Measurements from ENCODE around the gene DIS3L2.
A peak's percentile ranks its signal among the peaks of the same experiment; 100 is the strongest.
"Not testable (repeated sequence)": the region's sequence is repeated elsewhere in the genome, so short reads cannot be mapped to it uniquely, and the experiment has no call there.

Gene DIS3L2

DNA sequence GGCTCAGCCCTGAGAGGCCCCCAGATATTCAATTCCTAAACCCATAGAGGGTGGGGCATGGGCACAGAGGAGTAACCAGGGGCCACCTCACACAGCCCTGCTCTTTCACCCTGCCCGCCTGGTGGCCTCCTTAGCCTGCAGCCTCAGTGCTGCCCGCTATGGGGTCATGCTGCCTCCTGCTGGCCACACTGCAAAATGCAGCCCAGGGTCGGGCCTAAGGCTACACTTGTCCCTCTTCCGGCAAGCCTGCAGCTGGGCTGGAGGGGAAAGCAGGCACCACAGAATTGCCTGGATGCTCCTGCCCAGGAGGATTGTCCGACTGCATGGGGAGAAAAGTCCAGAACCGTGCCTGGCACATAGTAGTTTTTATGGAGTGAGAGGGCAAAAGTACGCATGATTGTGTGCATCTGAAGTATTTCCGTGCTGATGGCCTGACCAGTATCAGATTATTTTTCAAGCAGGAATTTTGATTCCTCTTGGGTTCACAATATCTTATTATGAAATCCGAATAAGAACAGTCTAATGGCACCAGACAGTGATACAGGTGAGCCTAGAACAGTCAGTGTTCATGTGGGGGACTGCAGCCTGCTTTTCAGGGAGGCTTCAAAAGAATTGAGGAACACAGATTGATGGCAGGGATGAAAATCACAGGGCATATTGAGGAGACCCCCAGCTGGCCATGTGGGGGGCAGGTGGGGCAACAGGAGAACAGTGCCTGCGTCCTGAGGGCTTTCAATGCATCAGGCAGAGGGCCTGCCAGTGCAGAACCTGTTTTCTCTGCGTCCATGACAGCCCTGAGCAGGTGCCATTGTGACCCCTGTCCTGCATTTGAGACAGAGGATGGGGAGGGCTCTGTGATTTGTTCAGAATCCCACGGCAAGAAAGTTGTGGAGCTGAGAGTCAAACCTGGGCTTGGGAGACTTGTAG, 365.9 kb downstream of the DIS3L2 start:
- DNase-seq: peak; percentile 80

GRCh38 chr2:232328032-232328422, 366.5 kb downstream of the DIS3L2 start:
- no peak for DNase-seq

DNA sequence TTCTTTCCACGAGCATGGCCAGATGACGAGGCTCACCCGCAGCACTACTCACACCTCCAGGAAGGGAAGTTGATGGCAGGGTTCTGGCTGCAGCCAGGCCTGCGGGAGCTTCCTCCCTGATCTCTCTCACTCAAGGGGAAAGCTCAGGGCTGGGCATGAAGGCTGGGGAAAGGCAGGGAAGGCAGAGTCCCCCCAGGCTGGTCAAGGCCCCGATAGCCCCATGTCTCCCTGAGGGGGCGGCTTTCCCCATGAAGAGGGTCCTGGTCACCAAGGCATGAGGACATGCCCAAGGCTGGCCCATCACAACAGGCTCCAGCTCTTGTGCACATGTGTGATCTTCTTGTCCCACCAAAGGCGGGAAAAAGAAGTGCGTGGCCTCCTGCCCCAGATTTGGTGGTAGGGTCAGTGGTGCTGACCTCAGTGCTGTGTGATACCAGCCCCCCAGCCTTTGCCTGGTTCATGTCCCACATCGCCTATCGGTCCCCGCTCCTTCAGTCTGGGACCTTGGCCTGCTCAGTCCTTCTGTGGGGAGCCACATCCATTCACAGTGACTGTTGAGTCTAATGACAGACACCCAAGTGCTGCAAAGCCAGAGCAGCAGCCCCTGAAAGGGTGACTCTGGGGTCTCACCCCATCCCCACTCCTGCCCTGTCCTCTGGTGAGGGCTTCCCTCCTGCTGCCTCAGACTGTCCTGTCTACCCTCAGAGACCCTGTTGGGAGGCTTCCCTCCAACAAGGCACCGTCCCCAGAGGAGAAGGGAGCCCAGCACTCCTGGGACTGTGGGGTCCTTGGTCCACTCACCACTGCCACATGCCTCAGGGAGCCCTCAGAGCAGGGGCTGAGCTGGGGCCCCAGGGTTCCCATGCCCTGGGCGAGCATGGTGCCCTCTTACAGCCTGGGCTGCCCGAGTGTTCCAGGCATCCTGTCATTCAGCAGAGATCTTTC, 367.3 kb downstream of the DIS3L2 start:
- DNase-seq: no peak

DNA sequence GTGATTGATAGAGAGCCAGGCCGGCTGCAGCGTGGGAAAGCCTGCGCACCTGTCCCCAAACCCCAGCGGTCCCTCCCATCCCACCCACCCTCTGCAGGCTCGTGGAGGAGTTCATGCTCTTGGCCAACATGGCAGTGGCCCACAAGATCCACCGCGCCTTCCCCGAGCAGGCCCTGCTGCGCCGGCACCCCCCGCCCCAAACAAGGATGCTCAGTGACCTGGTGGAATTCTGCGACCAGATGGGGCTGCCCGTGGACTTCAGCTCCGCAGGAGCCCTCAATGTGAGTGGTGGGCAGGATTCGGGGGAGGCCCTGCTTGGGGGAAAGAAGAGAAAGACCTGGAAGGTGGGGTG, 368.2 kb downstream of the DIS3L2 start:
- no peak for DNase-seq

DNA sequence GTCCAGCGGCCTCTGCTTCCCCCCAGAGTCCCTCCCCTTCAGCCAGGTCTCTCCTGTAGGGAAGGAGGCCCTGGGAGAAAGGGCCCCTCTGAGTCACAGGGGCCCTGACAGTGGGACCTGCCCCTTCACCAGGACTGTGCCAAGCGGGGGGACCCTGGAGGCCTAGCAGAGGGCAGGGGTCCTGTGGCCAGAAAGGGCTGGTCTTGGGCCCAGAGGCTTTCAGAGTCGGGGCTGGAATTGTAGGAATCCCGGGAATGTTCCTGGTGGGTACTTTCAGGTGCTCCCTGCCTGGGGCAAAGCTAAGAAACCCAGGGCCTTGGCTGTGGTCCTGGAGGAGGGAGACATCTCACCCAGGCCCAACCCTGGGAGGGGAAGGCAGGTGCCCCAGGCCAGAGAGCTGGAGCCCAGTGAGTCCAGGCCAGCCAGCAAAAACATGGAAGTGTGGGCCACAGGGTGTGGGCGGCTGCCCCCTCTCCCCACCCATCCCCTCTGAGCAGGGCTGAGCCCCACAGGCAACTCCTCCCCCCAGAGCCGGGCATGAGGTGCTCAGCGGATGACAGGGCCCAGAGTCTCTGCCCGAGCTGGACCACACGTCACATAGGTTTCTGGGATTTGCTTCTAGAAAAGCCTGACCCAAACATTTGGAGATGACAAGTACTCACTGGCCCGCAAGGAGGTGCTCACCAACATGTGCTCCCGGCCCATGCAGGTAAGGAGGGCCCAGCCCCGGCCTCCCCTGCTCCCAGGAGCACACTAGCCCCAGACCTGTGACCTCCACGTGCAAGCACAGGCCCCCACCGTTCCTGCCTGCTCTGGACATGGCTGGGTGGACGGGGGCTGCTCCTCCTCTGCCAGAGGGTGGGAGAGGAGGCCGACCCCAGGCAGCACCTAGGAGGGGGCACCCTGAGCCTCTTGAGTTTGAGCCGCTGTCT, 368.8 kb downstream of the DIS3L2 start:
- DNase-seq: no peak

DNA sequence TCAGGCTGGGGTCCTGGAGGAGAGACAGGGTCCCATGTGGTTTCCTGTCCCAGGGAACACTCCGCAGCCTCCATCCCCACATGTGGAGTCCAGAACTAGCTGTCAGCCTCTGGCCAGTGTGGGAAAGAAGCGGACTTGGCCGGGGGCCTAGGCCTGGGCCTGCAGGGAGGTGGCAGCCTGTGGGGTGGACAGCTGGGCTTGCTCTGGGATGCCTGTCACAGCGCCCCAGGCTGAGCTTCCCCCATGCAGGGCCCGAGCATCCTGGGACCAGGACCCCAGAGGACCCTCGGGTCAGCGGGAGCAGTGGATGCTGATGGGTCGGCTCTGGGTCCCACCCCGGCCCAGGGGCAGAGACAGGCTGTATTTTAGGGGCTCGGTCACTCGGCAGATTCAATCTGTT, 369.5 kb downstream of the DIS3L2 start:
- not testable (repeated sequence) for DNase-seq

GRCh38 chr2:232331641-232332040, 370.1 kb downstream of the DIS3L2 start:
- not testable (repeated sequence) for DNase-seq

DNA sequence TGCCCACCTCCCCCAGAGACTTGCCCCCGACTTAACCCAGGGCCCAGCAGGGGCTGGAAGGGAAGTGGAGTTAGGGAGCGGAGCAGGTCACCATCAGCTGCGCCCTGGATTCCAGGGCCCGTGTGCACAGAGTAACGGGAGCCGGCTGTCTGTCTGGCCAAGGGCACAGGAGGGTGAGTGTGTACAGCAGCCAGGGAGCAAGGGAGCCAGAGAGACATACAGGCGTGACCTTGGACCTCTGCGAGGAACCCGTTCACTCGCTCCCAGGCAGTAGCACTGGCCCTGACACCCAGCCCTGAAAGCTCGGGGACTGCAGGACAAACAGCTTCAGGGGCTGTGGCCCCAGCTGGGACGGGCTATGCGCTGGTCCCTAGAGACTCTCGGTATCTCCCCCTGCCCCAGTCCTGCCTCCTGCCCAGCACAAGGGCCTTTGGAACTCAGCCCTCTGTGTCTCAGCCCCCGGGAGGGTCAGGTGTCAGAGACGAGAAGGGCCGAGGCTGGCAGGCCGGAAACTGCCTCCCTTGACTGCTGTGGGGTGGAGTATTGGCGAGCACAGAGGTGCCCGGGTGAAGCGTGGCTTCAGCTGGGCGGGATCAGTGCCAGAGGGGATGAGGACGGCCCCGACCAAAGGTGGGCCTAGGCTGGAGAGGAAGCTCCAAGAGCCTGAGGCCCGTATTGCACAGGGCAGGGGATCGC, 370.9 kb downstream of the DIS3L2 start:
- DNase-seq: not testable (repeated sequence)

DNA sequence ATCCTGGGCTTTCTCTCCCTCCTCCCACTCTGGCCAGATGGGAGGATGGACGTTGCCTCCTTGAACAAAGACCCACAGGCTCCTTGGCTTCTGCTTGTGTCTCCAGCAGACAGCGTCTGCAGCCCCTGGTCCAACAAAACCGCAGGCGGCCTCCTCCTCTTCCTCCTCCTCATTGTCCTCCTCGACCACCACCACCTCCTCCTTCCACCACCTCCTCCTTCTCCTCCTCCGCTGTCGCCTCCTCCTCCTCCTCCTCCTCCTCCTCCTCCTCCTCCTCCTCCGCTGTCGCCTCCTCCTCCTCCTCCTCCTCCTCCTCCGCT, 371.4 kb downstream of the DIS3L2 start:
- no peak for DNase-seq

- peak; percentile 42 for DNase-seq
Measured at GRCh38 chr2:232333361-232334135, 372.0 kb downstream of the DIS3L2 start.

GRCh38 chr2:232334136-232334884, 372.8 kb downstream of the DIS3L2 start:
- not testable (repeated sequence) for DNase-seq

DNA sequence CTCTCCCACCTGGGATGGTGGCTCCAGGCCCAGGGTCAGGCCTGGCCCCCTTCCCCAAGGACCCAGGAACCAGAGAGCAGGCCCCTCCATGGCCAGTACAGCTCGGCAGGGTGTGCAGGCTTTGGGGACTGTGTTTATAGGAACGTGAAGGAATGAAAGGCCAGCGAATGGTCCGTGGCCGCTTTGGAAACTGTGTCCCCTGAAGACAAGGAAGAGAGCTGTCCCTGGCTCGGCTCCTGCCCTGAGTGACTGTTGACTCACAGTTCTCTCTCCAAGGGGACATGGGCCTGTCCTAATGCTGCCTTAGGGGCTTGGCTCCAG, 373.3 kb downstream of the DIS3L2 start:
- DNase-seq: not testable (repeated sequence)

DNA sequence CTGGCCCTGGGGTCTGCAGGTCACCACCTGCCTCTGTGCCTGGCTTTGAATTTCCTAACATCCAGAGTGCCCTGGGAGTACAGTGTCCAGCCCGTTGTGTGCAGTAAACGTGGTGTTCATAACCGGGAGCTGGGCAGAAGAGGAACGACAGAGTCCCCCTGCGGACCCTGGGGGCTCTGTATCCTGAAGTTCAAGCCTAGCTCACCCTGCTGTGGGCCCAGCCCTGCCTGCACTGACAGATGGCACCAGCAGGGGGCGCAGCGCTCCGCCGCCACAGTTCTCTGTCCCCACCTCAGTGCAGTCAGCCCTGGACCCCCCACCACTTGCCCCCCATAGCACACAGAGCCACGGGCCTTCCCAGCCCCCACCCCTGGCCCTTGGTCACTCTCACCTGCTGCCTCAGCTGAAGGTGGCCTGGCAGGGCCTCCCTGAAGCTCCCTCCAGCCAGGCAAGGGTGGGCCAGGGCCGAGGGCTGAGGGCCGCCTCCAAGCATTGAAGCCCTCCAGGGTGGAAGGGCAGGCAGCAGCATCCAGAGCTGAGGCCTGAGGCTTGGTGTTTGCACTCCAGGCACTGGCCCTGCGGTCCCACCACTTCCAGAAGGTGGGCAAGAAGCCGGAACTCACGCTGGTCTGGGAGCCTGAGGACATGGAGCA, 373.8 kb downstream of the DIS3L2 start:
- not testable (repeated sequence) for DNase-seq

DNA sequence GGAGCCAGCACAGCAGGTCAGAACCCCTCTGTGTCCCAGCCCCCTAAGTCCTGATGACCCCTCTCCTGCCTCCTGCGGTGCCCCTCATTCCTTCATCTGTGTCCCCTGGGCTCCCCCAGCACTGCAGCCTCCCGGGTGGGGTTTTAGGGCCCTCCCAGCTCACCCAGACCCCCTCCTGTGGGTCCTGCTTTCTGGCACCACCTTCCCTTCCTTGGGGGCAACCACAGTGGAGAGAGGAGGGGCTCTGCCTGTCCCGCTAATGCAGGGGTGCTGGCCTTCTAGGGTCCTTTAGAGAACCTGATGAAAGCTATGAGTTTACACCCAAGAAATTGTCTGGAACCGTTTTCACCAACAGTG, 374.3 kb downstream of the DIS3L2 start:
- DNase-seq: no peak

- no peak for DNase-seq
Measured at GRCh38 chr2:232336241-232336736, 374.8 kb downstream of the DIS3L2 start.

- DNase-seq: no peak
Measured at GRCh38 chr2:232336981-232337720, 375.6 kb downstream of the DIS3L2 start.

GRCh38 chr2:232338094-232338758, 376.7 kb downstream of the DIS3L2 start:
- DNase-seq: not testable (repeated sequence)

- no peak for DNase-seq
Measured at GRCh38 chr2:232338759-232339106, 377.2 kb downstream of the DIS3L2 start.

Measured in NCI-H82 (cell line).